H9 (cell line): ENCODE measurements around the gene C8G. TPM values are rescaled to one million over a fixed set of nuclear protein-coding genes. Genes with fewer than 3 reads are reported as not detected.

Experiments
- DNase-seq: peaks from one replicate; pipeline ENCODE4 v3.0.0-alpha.2; 2017
- H2AFZ ChIP-seq: one replicate; pipeline ENCODE4 v1.6.1; 2013; ENCODE audit warnings: mild to moderate bottlenecking, low read length, control low read depth, moderate library complexity
- H2AK5ac ChIP-seq: 2 replicates; pipeline ENCODE4 v1.6.1; 2013; ENCODE audit warnings: low read length, control low read depth, mixed read lengths; ENCODE audit not compliant: insufficient read length
- H2BK120ac ChIP-seq: one replicate; pipeline ENCODE4 v1.6.1; 2013; ENCODE audit warnings: low read depth, mild to moderate bottlenecking, low read length, control low read depth, inconsistent platforms; ENCODE audit not compliant: poor library complexity, severe bottlenecking
- H2BK12ac ChIP-seq: 2 replicates; pipeline ENCODE4 v1.6.1; 2013; ENCODE audit warnings: low read length, control low read depth, mixed read lengths, low read depth; ENCODE audit not compliant: insufficient read length
- H2BK15ac ChIP-seq: 2 replicates; pipeline ENCODE4 v1.6.1; 2013; ENCODE audit warnings: low read depth, low read length, control low read depth
- H2BK20ac ChIP-seq: one replicate; pipeline ENCODE4 v1.6.1; 2013; ENCODE audit warnings: low read depth, mild to moderate bottlenecking, low read length, control low read depth, inconsistent platforms; ENCODE audit not compliant: poor library complexity, severe bottlenecking
- H2BK5ac ChIP-seq: 2 replicates; pipeline ENCODE4 v1.6.1; 2013; ENCODE audit warnings: low read length, control low read depth, mixed read lengths; ENCODE audit not compliant: insufficient read length
- H3K14ac ChIP-seq: 2 replicates; pipeline ENCODE4 v1.6.1; 2013; ENCODE audit warnings: low read length, control low read depth; ENCODE audit not compliant: insufficient read depth
- H3K18ac ChIP-seq: 2 replicates; pipeline ENCODE4 v1.6.1; 2013; ENCODE audit warnings: low read depth, mild to moderate bottlenecking, mixed read lengths, low read length, control low read depth; ENCODE audit not compliant: insufficient read length
- H3K23ac ChIP-seq: 2 replicates; pipeline ENCODE4 v1.6.1; 2013; ENCODE audit warnings: low read length, control low read depth, mixed read lengths, low read depth; ENCODE audit not compliant: insufficient read length
- H3K23me2 ChIP-seq: 2 replicates; pipeline ENCODE4 v1.6.1; 2013; ENCODE audit warnings: low read depth, mild to moderate bottlenecking, mixed read lengths, low read length, control low read depth; ENCODE audit not compliant: insufficient read length, poor library complexity, severe bottlenecking
- H3K27ac ChIP-seq: 2 replicates; pipeline ENCODE4 v1.5.1; 2013; ENCODE audit warnings: low read length, control low read depth, mixed read lengths, low read depth; ENCODE audit not compliant: insufficient read length
- H3K27me3 ChIP-seq: 2 replicates; pipeline ENCODE4 v1.6.1; 2013; ENCODE audit warnings: low read length, control low read depth, inconsistent platforms; ENCODE audit not compliant: insufficient read depth
- H3K4ac ChIP-seq: 2 replicates; pipeline ENCODE4 v1.6.1; 2013; ENCODE audit warnings: low read depth, mild to moderate bottlenecking, control low read depth, inconsistent platforms, low read length, moderate library complexity
- H3K4me1 ChIP-seq: 2 replicates; pipeline ENCODE4 v1.6.1; 2013; ENCODE audit warnings: low read length, control low read depth, inconsistent platforms; ENCODE audit not compliant: insufficient read depth
- H3K4me2 ChIP-seq: 2 replicates; pipeline ENCODE4 v1.6.1; 2013; ENCODE audit warnings: low read length, control low read depth, mixed read lengths; ENCODE audit not compliant: insufficient read length, insufficient read depth
- H3K56ac ChIP-seq: 2 replicates; pipeline ENCODE4 v1.6.1; 2013; ENCODE audit warnings: low read depth, mild to moderate bottlenecking, mixed read lengths, low read length, control low read depth; ENCODE audit not compliant: insufficient read length
- H3K79me1 ChIP-seq: 2 replicates; pipeline ENCODE4 v1.6.1; 2013; ENCODE audit warnings: low read depth, mild to moderate bottlenecking, moderate library complexity, low read length, control low read depth, inconsistent platforms; ENCODE audit not compliant: insufficient read depth, poor library complexity, severe bottlenecking
- H3K79me2 ChIP-seq: 2 replicates; pipeline ENCODE4 v1.6.1; 2013; ENCODE audit warnings: low read length, control low read depth, inconsistent platforms; ENCODE audit not compliant: insufficient read depth
- H3K9ac ChIP-seq: 2 replicates; pipeline ENCODE4 v1.6.1; 2013; ENCODE audit warnings: low read length, control low read depth, mixed read lengths; ENCODE audit not compliant: insufficient read length; ENCODE audit errors: extremely low read depth
- H3K9me3 ChIP-seq: one replicate; pipeline ENCODE4 v1.6.1; 2013; ENCODE audit warnings: low read depth, low read length, inconsistent platforms; ENCODE audit not compliant: control insufficient read depth
- H3T11ph ChIP-seq: one replicate; pipeline ENCODE4 v1.6.1; 2013; ENCODE audit warnings: mild to moderate bottlenecking, low read length, control low read depth, inconsistent platforms
- H4K20me1 ChIP-seq: one replicate; pipeline ENCODE4 v1.6.1; 2013; ENCODE audit not compliant: control insufficient read depth, insufficient read length, insufficient read depth
- H4K5ac ChIP-seq: 2 replicates; pipeline ENCODE4 v1.6.1; 2013; ENCODE audit warnings: low read depth, mild to moderate bottlenecking, mixed read lengths, low read length, control low read depth; ENCODE audit not compliant: insufficient read length
- H4K8ac ChIP-seq: replicated peaks from 2 replicates; pipeline ENCODE4 v1.6.1; 2013; ENCODE audit warnings: low read length, control low read depth, mixed read lengths, low read depth; ENCODE audit not compliant: insufficient read length
- H4K91ac ChIP-seq: 2 replicates; pipeline ENCODE4 v1.6.1; 2013; ENCODE audit warnings: low read depth, mild to moderate bottlenecking, moderate library complexity, mixed read lengths, low read length, control low read depth; ENCODE audit not compliant: insufficient read length
- H3K27ac Mint-ChIP-seq, 3 experiments: 2 replicates in 2 of 3; 3 replicates in 1 of 3; pipeline ENCODE4 v1.8.0; 2020 to 2021; ENCODE audit warnings: mixed read lengths in 3 of 3, mild to moderate bottlenecking in 1 of 3, moderate library complexity in 1 of 3
- H3K27me3 Mint-ChIP-seq: 2 replicates; pipeline ENCODE4 v1.8.0; 2021; ENCODE audit warnings: low read depth, mild to moderate bottlenecking, moderate library complexity, mixed read lengths
- H3K36me3 Mint-ChIP-seq, 3 experiments: 2 replicates in 2 of 3; 3 replicates in 1 of 3; pipeline ENCODE4 v1.8.0; 2020 to 2021; ENCODE audit warnings: low read depth in 3 of 3, mixed read lengths in 3 of 3; ENCODE audit not compliant: insufficient read depth in 1 of 3
- H3K4me1 Mint-ChIP-seq, 2 experiments: 2 replicates each; pipeline ENCODE4 v1.8.0; 2020; ENCODE audit warnings: mixed read lengths in 2 of 2
- H3K4me3 Mint-ChIP-seq, 2 experiments: 2 replicates in 1 of 2; 3 replicates in 1 of 2; pipeline ENCODE4 v1.8.0; 2020 to 2021; ENCODE audit warnings: mild to moderate bottlenecking in 2 of 2, mixed read lengths in 2 of 2, moderate library complexity in 1 of 2
- H3K9me3 Mint-ChIP-seq, 2 experiments: 2 replicates in 1 of 2; 3 replicates in 1 of 2; pipeline ENCODE4 v1.8.0; 2020; ENCODE audit warnings: mild to moderate bottlenecking in 2 of 2, mixed read lengths in 2 of 2, moderate library complexity in 1 of 2
- CTCF ChIP-seq: fragments of 200-600 bp; sonication (generic); conservative IDR thresholded peaks from 3 replicates; pipeline ENCODE4 v1.8.0; 2021; ENCODE audit warnings: antibody characterized with exemption, mild to moderate bottlenecking
- WGBS: extraction: QIAGEN DNeasy Blood & Tissue Kit; methylation state at CpG from one replicate; pipeline ENCODE4 v1.1.7; 2013; ENCODE audit warnings: missing lambda C conversion rate, low lambda C conversion rate, mixed read lengths; ENCODE audit not compliant: insufficient read length; ENCODE audit errors: extremely low coverage; 5-methylcytosine and 5-hydroxymethylcytosine counted together
- total RNA-seq: library from RNA; stranded (reverse); gene quantifications from 2 replicates; pipeline ENCODE4 v1.2.1, GENCODE V29; 2021

Gene C8G
- total RNA-seq, 1 experiment from 2014 or later = 0.96 TPM

GRCh38 chr9:136946228-136947027 lies 1.4 kb downstream of the C8G start:
- Histone ChIP-seq H3T11ph (no peak overlapping the region), H3K4me1 (no peaks in the 10 kb centered on the region), H2AFZ (no peak overlapping the region), H3K14ac (no peak overlapping the region), H3K27me3 (no peaks in the 10 kb centered on the region), H4K20me1 (no peaks in the 10 kb centered on the region), H3K9ac (no peak overlapping the region), H4K5ac (no peak overlapping the region), H4K8ac (no peak overlapping the region), H3K56ac (no peak overlapping the region), H3K27ac (no peak overlapping the region), H2AK5ac (no peak overlapping the region), H2BK120ac (no peak overlapping the region), H2BK20ac (no peak overlapping the region), H3K4me2 (no peak overlapping the region), H3K4ac (no peak overlapping the region), H3K79me1 (no peaks in the 10 kb centered on the region), H3K23me2 (peaks cover 8% of the 10 kb centered on the region), H2BK15ac (no peak overlapping the region), H3K79me2 (no peaks in the 10 kb centered on the region), H4K91ac (no peak overlapping the region), H3K18ac (no peak overlapping the region), H2BK12ac (no peak overlapping the region), H3K9me3 (no peaks in the 10 kb centered on the region), H3K23ac (no peak overlapping the region), H2BK5ac (no peak overlapping the region)
- Mint-ChIP-seq H3K27ac (no peak overlapping the region), H3K4me1 (peaks cover 10 to 18% of the 10 kb centered on the region in 2 experiments), H3K27me3 (no peaks in the 10 kb centered on the region), H3K9me3 (no peaks in the 10 kb centered on the region), H3K4me3 (no peak overlapping the region), H3K36me3 (peaks cover 2 to 14% (median 13%) of the 10 kb centered on the region in 3 experiments; a peak in 5 of 7 replicates)
- WGBS = no CpG with 5 or more reads among the region's 27 CpGs
- DNase-seq = no peak
- TF ChIP-seq CTCF = no peak
